ENCODE data around the gene SLC27A2.

DNA sequence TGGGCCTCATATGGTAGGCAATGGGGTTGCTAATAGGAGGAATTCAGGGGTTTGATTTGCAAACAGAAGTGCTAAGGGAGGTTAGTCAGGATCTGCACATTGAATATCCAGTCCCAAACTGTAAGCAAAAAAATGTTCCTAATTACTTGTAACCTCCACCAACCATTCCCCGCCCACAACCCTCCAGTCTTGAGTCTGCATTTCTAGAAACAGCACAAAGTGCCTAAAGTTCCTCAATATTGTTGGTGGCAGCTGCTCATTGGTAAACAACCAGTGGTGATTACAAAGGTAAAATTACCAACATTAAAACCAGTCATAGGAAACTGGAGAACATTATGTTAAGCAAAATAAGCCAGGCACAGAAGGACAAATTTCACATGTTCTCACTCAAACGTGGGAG lies 64.6 kb downstream of the SLC27A2 start:
- TF ChIP-seq, protein P1, sequence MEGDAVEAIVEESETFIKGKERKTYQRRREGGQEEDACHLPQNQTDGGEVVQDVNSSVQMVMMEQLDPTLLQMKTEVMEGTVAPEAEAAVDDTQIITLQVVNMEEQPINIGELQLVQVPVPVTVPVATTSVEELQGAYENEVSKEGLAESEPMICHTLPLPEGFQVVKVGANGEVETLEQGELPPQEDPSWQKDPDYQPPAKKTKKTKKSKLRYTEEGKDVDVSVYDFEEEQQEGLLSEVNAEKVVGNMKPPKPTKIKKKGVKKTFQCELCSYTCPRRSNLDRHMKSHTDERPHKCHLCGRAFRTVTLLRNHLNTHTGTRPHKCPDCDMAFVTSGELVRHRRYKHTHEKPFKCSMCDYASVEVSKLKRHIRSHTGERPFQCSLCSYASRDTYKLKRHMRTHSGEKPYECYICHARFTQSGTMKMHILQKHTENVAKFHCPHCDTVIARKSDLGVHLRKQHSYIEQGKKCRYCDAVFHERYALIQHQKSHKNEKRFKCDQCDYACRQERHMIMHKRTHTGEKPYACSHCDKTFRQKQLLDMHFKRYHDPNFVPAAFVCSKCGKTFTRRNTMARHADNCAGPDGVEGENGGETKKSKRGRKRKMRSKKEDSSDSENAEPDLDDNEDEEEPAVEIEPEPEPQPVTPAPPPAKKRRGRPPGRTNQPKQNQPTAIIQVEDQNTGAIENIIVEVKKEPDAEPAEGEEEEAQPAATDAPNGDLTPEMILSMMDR (conservative IDR thresholded peaks at IDR 0.05 in 1 of 2, IDR thresholded peaks at IDR 0.05 in 1 of 2; ENCODE audit: extremely low read depth in 1 of 2, insufficient read depth in 1 of 2, low read depth in 1 of 2, low read length in 2 of 2): no peak
- TF ChIP-seq EZH2 (IDR thresholded peaks at IDR 0.05; ENCODE audit: borderline replicate concordance, low read length): no peak
